Caco-2 (cell line): ENCODE results near the gene ABCA9. TPM values are rescaled to one million over a fixed set of nuclear protein-coding genes. Genes with fewer than 3 reads are reported as not detected.

ENCODE experiments used
- BruUV-seq: library from RNA; stranded (reverse); fragments of 400-500 nt; replicated peaks from 2 replicates; lab custom pipeline; 2021; lab: Mats Ljungman, UMichigan
- CTCF ChIA-PET: fragments of 300-600 bp; sonication (Branson Sonifier 250); formaldehyde crosslinking; loops from one replicate; lab custom pipeline; 2022; ENCODE audit warnings: antibody characterized with exemption; lab: Charles Lee
- POLR2A ChIA-PET: fragments of 300-600 bp; sonication (Branson Sonifier 250); formaldehyde crosslinking; loops from one replicate; lab custom pipeline; 2022; ENCODE audit warnings: antibody characterized with exemption; lab: Charles Lee
- DNase-seq, 2 experiments: peaks; one replicate each; pipeline versions ENCODE4 v3.0.0 to v3.0.0-alpha.2; 2020 to 2022
- H3K27me3 ChIP-seq: replicated peaks from 2 replicates; pipeline ENCODE4 v1.6.0; 2011; ENCODE audit warnings: low read length; ENCODE audit not compliant: control insufficient read depth, insufficient read depth
- H3K36me3 ChIP-seq: 2 replicates; pipeline ENCODE4 v1.5.1; 2011; ENCODE audit warnings: low read length; ENCODE audit not compliant: control insufficient read depth, insufficient read depth
- H3K4me1 ChIP-seq: fragments of 250-450 bp; sonication (Bioruptor Pico); 2 replicates; pipeline ENCODE4 v1.5.1; 2020; ENCODE audit warnings: mild to moderate bottlenecking
- H3K4me3 ChIP-seq: 2 replicates; pipeline ENCODE4 v1.5.1; 2011; ENCODE audit warnings: low read depth, mild to moderate bottlenecking, control low read depth, low read length
- H3K9me3 ChIP-seq: fragments of 250-450 bp; sonication (Bioruptor Pico); 2 replicates; pipeline ENCODE4 v1.5.1; 2020; ENCODE audit warnings: mild to moderate bottlenecking, moderate library complexity
- H3K27ac Mint-ChIP-seq: one replicate; pipeline ENCODE4 v1.8.0; 2022; ENCODE audit warnings: mixed read lengths; ENCODE audit not compliant: unreplicated experiment
- H3K27me3 Mint-ChIP-seq: one replicate; pipeline ENCODE4 v1.8.0; 2022; ENCODE audit warnings: mixed read lengths; ENCODE audit not compliant: insufficient read depth, unreplicated experiment
- H3K36me3 Mint-ChIP-seq: one replicate; pipeline ENCODE4 v1.8.0; 2022; ENCODE audit warnings: mild to moderate bottlenecking, mixed read lengths; ENCODE audit not compliant: insufficient read depth, unreplicated experiment
- H3K4me1 Mint-ChIP-seq: one replicate; pipeline ENCODE4 v1.8.0; 2022; ENCODE audit warnings: low read depth, mixed read lengths; ENCODE audit not compliant: unreplicated experiment
- H3K4me3 Mint-ChIP-seq: one replicate; pipeline ENCODE4 v1.8.0; 2022; ENCODE audit warnings: mild to moderate bottlenecking, moderate library complexity, mixed read lengths; ENCODE audit not compliant: unreplicated experiment
- H3K9me3 Mint-ChIP-seq: one replicate; pipeline ENCODE4 v1.8.0; 2022; ENCODE audit warnings: mixed read lengths; ENCODE audit not compliant: unreplicated experiment
- CTCF ChIP-seq, 2 experiments: fragments of 200-600 bp in 1 of 2; IDR thresholded peaks; 1 replicate in 1 of 2; 2 replicates in 1 of 2; pipeline versions ENCODE4 v1.5.1 to v1.8.0; 2011 to 2022; ENCODE audit warnings: antibody characterized with exemption in 1 of 2, control low read depth in 1 of 2, inconsistent platforms in 1 of 2, low read depth in 1 of 2, low read length in 1 of 2, mild to moderate bottlenecking in 1 of 2, moderate library complexity in 1 of 2; ENCODE audit not compliant: insufficient read depth in 1 of 2, severe bottlenecking in 1 of 2, unreplicated experiment in 1 of 2
- intact Hi-C: fragments of 100-400 bp; cut with micrococcal nuclease; formaldehyde crosslinking; loops from one replicate; pipeline ENCODE4 v1.10.0; 2022; ENCODE audit not compliant: unreplicated experiment
- microRNA-seq: library from miRNA; unstranded; fragments of <30 nt; microRNA quantifications from one replicate; pipeline ENCODE4 v1.2.0, GENCODE V29; 2022
- total RNA-seq: library from RNA; stranded (reverse); gene quantifications from 2 replicates; pipeline ENCODE4 v1.2.3, GENCODE V29; 2022

The ABCA9 gene
- total RNA-seq, 1 experiment from 2014 or later = 0.27 TPM

GRCh38 chr17:68937890-68938514, 122.7 kb downstream of the ABCA9 start:
- no peaks in the 10 kb centered on the region for H3K27me3 Mint-ChIP-seq
- Histone ChIP-seq H3K4me3 (no peak overlapping the region), H3K4me1 (peaks cover 16% of the 10 kb centered on the region), H3K27me3 (no peaks in the 10 kb centered on the region), H3K36me3 (no peaks in the 10 kb centered on the region), H3K9me3 (peaks cover 5% of the 10 kb centered on the region; the same call in 1 of the 2 replicates)
- H3K4me1 Mint-ChIP-seq = peaks cover 7% of the 10 kb centered on the region
- intact Hi-C loops = no loop called here
- no peak overlapping the region for H3K27ac Mint-ChIP-seq
- H3K4me3 Mint-ChIP-seq = no peak overlapping the region
- ChIA-PET POLR2A (no interaction called here), CTCF (no interaction called here)
- DNase-seq = peak in 1 of 2 experiments; percentile 26
- no TSS peak for BruUV-seq
- no peaks in the 10 kb centered on the region for H3K9me3 Mint-ChIP-seq
- H3K36me3 Mint-ChIP-seq = no peaks in the 10 kb centered on the region
- TF ChIP-seq CTCF (IDR thresholded peaks at IDR 0.05; ENCODE audit: insufficient read depth in 1 of 2, low read depth in 1 of 2, low read length in 1 of 2, severe bottlenecking in 1 of 2, unreplicated experiment in 1 of 2) = no peak

- no peaks in the 10 kb centered on the region for H3K36me3 ChIP-seq
- Mint-ChIP-seq H3K4me1 (no peaks in the 10 kb centered on the region), H3K27ac (no peak overlapping the region), H3K27me3 (no peaks in the 10 kb centered on the region), H3K9me3 (no peaks in the 10 kb centered on the region), H3K4me3 (no peak overlapping the region), H3K36me3 (no peaks in the 10 kb centered on the region)
- DNase-seq = no peak
- no peaks in the 10 kb centered on the region for H3K9me3 ChIP-seq
- CTCF ChIA-PET = no interaction called here
- TF ChIP-seq CTCF (IDR thresholded peaks at IDR 0.05; ENCODE audit: insufficient read depth in 1 of 2, low read depth in 1 of 2, low read length in 1 of 2, severe bottlenecking in 1 of 2, unreplicated experiment in 1 of 2) = no peak
- POLR2A ChIA-PET = no interaction called here
- no peak overlapping the region for H3K4me3 ChIP-seq
- intact Hi-C loops = no loop called here
- no TSS peak for BruUV-seq
- H3K27me3 ChIP-seq = no peaks in the 10 kb centered on the region
- H3K4me1 ChIP-seq = no peaks in the 10 kb centered on the region
Measured at GRCh38 chr17:68927516-68927915, 133.2 kb downstream of the ABCA9 start.

- no peaks in the 10 kb centered on the region for H3K36me3 ChIP-seq
- no peaks in the 10 kb centered on the region for H3K4me1 ChIP-seq
- H3K27me3 ChIP-seq = no peaks in the 10 kb centered on the region
- Mint-ChIP-seq H3K4me1 (no peaks in the 10 kb centered on the region), H3K27ac (no peak overlapping the region), H3K27me3 (no peaks in the 10 kb centered on the region), H3K36me3 (no peaks in the 10 kb centered on the region), H3K4me3 (no peak overlapping the region), H3K9me3 (peaks cover 4% of the 10 kb centered on the region)
- no peaks in the 10 kb centered on the region for H3K9me3 ChIP-seq
- no TSS peak for BruUV-seq
- ChIA-PET POLR2A (no interaction called here), CTCF (no interaction called here)
- intact Hi-C loops = no loop called here
- no peak for DNase-seq
- no peak overlapping the region for H3K4me3 ChIP-seq
- TF ChIP-seq CTCF (IDR thresholded peaks at IDR 0.05; ENCODE audit: insufficient read depth in 1 of 2, low read depth in 1 of 2, low read length in 1 of 2, severe bottlenecking in 1 of 2, unreplicated experiment in 1 of 2) = no peak
Measured at GRCh38 chr17:68924793-68925720, 135.7 kb downstream of the ABCA9 start.

Small RNA genes within 50 kb of the gene (microRNA-seq; reads per million reads assigned to microRNA genes)
- not detected for gene MIR4524A
- not detected for gene MIR4524B

Other genes starting within 250 kb of the ABCA9 start
- gene ABCA8, start 105.5 kb downstream of the ABCA9 start, total RNA-seq = 0.32 and 0.91 TPM in 2 replicates
- gene ABCA6, start 81.0 kb upstream of the ABCA9 start, total RNA-seq = 1.8 and 2.5 TPM in 2 replicates
- gene ABCA10, start 167.9 kb upstream of the ABCA9 start, total RNA-seq = not detected in 2 replicates